Stimulated activated CD8-positive, alpha-beta memory T cell treated with anti-CD3 and anti-CD28 coated beads, Interleukin-4, amount 100 ng/mL, for 1 hour (primary cell): ENCODE results near the gene PRH1.

Experiments
- DNase-seq, 2 donors: peaks; one replicate each; pipeline ENCODE4 v3.0.0-alpha.2; 2020; ENCODE audit warnings: low read depth in 2 of 2, low spot score in 1 of 2

The PRH1 gene

DNA sequence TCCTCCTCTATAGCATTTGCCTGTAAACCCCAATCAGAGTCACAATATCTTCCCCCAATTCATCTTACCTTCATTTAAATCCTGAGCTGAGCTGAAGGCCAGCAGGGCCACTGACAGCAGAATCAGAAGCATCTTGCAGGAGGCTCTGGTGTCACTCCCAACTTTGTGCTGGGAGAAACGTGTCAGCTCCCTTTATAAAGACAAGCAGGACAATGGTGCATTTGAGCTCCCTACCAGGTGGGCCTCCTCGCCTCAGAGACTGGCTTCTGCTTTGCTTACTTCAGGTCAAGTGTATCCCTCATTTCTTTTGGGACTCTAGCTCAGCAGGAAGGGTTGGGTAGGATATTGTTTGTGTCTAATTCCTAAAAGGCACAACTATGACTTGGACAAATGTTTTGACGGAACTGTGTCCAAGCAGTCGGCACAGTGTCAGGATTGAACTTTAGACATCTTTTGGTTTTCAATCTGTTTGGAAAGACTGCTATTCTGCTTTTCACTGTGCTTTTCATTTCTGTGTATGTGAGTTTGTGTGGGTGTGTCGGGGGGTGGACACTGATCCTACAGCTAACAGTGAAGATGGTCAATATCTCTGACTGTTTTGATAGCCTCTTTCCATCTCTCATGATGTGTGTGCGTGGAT lies at the start of gene PRH1:
Gene PRH1 (minus strand): TSS at position 170 of the 640 bp plus-strand sequence. CDS start 38 bp downstream, at position 132.
- DNase-seq = no peak

DNA sequence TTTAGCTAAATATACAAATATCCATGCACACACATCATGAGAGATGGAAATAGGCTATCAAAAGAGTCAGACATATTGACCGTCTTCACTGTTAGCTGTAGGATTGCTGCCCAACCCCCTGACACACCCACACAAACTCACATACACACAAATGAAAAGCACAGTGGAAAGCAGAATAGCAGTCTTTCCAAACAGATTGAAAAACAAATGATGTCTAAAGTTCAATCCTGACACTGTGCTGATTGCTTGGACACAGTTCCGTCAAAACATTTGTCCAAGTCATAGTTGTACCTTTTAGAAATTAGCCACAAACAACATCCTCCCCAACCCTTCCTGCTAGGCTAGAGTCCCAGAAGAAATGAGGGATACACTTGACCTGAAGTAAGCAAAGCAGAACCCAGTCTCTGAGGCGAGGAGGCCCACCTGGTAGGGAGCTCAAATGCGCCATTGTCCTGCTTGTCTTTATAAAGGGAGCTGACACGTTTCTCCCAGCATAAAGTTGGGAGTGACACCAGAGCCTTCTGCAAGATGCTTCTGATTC lies 44.8 kb upstream of the PRH1 start, which contains the start of gene PRH2:
Gene PRH2 (plus strand): TSS at position 491 of the 541 bp plus-strand sequence. CDS start 38 bp downstream, at position 529.
- DNase-seq = no peak

DNA sequence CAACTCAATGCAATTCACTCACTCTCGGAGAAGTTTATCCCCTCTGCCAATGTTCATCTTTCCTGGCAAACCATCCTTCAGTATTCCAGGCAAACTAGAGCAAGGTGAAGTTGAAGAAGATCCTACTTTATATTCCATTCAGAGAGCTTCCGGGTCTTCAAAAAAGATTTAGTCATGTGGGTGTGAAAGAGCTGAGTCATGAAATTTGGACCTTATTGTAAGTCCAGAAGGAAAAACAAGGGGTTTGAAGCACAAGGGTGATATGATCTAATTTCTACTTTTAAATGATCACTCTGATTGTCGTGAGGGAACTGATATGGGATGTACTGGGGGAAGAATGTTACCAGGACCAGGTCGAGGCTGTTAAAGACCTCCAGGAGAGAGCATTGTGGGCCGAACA lies 42.2 kb upstream of the PRH1 start:
- DNase-seq = no peak

DNA sequence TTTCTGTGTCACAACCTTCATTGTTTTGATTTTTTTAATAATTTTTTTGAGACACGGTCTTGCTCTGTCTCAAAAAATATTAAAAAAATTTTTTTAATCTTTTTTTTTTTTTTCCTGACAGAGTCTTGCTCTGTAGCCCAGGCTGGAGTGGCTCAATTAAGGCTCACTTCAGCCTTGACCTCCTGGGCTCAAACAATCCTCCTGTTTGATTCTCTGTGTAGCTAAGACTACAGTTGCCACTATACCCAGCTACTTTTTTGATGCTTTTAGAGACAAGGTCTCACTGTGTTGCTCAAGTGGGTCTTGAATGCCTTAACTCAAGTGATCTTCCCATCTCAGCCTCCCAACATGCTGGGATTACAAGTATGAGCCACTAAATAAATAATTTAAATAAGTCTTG lies 35.8 kb upstream of the PRH1 start:
- no peak for DNase-seq

DNA sequence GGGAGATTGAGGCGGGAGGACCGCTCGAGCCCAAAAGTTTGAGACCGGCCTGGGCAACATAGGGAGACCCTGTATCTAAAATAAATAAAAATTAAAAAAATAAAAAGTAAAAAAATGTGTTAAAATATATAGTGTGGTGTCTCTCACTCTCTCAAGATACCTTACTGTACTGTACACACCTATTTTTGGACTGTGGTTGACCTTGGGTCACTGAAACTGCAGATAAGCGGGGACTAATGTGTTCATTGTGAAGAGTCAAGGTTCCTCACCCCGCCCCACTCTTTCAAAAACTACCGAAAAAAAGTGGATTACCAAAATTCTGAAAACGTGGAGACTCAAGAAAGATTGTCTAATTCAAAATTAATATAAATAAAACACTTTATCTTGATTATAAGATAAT lies 26.3 kb upstream of the PRH1 start:
- no peak for DNase-seq

DNA sequence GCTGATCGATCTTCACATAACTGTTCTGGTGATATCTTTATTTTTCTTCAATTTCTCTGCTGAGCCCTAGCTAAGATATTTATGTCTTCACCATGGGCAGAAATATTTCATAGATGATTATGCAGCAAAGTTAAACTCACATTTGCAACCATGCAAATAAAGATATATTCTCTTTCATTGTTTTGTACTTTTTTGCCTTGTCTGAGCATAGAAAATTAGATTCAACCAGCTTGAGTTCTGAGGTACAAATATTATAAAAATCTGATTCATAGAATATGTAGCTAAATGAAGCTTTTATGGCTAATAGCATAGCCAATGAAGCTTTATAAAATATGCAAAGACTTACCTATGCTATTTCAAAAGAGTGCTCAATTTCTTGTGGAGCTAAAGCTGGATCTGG lies 25.4 kb upstream of the PRH1 start, which contains the start of gene TAS2R13:
Gene TAS2R13 (minus strand): TSS at position 101 of the 400 bp plus-strand sequence. CDS start 264 bp downstream, outside the sequence.
- DNase-seq = no peak

DNA sequence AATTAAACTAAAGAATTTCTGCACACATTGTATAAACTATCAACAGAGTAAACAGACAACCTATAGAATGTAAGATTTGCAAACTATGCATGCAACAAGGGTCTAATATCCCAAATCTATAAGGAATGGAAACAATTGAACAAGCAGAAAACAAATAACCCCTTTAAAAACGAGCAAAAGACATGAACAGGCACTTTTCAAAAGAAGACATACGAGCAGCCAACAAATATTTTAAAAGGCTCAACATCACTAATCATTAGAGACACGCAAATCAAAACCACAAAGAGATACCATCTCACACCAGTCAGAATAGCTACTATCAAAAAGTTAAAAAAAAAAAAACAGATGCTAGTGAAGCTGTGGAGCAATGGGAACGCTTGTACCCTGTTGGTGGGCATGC lies 20.6 kb upstream of the PRH1 start:
- no peak for DNase-seq

DNA sequence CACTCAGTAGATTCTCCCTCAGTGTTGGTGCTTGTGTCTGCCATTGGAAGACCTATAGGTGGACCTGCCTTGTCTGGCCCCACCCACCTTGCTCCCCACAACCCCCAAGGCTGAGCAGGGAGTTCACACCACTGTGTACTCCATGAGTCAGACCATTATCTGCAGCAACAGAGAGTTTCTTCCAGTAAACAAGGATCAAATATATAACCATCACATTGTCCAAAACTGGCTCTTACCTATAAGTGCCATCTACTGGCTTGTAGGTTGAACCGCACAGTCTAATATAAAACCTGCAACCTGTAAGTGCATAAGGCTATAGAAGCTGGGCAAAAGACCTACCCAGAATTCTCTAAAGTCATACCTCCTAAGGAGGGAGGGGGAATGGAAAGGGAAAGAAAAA lies 17.4 kb upstream of the PRH1 start:
- no peak for DNase-seq

DNA sequence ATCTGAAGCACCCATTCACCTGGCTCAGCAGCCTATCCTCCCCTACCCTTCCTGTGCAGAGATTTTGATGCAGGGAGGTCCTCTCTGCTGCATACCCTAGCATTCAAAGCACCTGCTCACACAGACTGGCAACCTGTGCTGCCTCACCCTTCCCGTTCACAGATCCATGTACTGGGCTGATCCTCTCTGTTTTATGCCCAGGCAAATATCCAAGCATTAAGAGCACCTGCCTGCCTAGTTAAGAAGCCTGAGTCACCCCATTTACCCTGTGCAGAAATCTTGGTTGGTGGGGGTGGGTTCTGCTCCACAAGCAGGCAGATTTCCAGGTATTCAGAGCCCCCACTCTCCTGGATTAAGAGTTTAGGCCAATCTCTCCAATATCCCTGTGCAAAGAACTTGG lies 16.9 kb upstream of the PRH1 start:
- no peak for DNase-seq

DNA sequence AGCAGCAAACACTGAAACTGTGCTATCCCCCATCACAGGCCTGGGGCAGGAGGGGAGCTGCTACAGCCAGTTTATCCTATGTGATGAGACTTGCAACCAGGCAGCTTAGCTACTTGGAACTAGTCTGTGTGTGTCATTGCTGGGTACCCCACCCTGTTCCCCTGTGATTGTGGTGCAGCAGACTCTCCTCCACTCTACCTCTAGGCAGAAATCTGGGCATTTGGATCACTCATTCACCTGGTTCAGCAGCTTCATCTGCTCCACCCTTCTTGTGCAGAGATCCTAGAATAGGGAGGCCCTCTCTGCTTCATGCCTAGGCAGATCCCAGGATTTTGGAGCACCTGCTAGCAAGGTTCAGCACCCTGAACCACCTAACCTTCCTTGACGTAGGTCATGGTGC lies 16.5 kb upstream of the PRH1 start:
- DNase-seq = no peak

DNA sequence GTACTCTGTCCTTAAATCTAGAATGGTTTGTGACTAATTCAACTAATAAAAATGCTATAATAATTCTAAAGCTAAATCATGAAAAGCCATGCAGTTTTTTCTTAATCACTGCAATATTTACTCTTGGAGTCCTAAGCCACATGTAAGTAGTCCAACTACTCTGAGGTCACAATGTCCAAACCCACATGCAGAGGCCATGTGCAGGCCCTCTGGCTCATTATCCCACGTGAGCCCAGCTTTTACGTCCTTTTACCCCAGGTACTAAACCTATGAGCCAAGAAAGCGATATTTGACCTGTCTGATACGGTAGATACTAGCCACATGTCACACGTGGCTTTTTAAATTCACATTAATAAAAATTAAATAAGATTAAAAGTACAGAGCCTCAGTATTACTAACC lies 12.8 kb upstream of the PRH1 start:
- no peak for DNase-seq

DNA sequence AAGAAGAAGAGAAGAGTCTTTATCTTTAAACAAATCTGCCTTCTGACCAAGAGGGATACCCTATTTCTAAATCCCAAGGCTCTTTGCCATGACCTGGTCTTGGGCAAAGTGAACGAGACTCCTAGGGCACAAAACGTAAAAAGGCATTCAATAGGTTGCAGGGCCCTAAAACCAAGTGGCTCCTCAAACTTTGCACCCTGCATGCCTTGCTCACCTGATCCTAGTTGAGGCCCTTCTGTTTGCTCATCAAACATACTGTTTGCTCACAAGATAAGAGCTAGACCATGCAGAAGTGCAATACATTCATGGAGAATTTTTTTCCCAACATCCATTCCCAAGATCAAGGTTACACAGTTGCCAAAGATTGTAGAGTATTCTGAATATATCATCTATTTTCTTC lies 7.9 kb upstream of the PRH1 start:
- DNase-seq = no peak

DNA sequence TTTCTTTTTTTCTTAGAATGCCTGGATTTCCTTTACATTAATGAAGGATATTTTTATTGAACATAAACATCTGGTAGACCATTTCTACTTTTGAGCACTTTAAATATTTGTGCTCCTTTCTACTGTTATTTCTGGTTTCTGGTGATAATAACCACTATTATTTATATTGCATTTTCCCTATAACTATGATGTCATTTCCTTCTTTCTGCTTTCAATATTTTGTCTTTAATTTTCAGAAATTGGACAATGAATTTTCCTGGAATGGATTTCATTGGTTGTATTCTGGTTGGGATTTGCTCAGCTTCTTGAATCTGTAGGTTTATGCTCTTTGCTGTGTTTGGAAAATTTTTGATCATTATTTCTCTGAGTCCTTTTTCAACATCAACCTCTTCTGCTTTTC lies 5.2 kb upstream of the PRH1 start:
- DNase-seq = no peak

DNA sequence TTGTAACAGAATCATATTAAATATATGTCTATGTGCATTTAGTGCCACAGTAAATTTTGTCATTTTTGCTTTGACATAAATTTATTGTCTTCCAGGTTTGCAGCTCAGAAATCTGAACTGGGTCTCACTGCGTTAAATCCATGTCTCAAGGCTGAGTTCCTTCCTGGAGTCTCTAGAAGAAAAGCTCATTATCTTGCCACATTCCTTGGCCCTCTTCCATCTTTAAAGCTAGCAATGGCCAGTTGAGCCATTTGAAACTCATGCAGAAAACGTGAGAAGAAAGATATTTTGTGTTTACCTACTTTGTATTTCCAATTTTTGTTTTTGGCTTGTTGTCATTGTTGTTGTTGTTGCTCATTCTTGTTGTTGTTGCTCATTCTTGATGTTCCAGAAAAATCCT lies 10.7 kb downstream of the PRH1 start:
- no peak for DNase-seq

DNA sequence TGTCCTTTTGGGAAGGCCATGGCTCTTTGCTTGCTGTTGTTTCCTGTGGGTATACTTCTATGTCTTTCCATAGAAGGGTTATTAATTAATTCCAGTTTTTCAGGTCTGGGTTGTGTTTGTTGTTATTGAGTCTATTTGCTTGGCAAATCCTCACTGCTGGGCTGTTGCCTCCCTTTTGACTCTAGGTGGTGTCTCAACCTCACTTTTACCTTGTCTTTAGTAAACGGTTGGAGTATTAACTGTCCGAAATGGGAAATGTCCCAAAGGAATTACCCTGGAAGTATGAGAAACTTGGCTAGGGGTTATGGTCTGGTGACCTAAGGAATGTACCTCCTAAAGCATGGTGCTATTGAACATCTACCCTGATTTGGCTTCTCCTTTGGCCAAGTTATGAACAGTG lies 16.7 kb downstream of the PRH1 start:
- DNase-seq = no peak

DNA sequence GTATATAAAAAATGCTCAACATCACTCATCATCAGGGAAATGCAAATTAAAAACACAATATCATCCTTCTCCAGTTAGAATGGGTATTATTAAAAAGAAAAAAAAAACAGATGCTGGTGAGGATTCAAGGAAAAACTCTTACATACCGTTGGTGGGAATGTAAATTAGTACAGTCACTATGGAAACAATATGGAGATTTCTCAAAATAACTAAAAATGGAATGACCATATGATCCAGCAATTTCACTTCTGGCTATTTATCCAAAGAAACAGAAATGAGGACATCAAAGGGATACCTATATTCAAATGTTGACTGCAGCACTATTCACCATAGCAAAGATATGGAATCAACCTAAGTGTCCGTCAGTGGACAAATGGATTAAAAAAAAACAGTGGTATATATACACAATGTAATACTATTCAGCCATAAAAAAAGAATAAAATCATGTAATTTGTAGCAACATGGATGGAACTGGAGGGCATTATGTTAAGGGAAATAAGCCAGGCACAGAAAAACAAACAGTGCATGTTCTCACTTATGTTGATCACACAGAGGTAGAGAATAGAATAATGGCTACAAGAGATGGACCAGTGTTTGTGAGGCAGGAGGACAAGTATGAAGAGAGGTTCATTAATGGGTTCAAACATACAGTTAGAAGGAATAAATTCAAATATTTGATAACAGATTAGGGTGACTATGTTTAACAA lies 20.4 kb downstream of the PRH1 start:
- DNase-seq = no peak

DNA sequence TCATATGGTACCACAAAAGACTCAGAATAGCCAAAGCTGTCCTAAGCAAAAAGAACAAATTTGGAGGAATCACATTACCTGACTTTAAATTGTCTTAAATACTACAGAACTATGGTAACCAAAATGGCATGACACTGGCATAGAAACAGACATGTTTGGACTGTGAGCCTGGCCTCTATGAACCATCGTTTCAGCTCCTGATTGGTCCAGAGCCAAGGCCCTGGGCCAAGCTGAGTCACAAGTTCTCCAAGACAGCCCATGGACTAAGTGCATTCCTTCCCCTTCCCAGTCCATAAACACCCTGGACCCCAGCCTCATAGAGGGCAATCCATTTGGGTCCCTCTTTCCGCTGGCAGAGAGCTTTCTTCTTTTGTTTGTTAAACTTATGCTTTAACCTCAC lies 22.7 kb downstream of the PRH1 start:
- DNase-seq = no peak

DNA sequence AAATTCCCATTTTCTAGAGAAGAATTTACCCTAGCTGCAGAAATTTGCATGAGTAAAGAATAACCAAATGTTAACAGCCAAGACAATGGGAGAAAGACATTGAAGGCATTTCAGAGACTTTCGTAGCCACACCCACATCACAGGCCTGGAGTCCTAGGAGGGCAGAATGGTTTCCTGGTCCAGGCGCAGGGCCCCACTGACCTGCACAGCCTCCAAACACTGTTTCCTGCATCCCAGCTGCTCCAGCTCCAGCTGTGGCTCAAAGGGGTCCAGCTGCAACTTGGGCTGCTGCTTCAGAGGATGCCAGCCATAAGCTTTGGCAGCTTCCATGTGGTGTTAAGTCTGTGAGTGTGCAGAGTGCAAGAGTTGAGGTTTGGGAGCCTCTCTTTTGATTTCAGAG lies 28.2 kb downstream of the PRH1 start:
- DNase-seq = no peak

DNA sequence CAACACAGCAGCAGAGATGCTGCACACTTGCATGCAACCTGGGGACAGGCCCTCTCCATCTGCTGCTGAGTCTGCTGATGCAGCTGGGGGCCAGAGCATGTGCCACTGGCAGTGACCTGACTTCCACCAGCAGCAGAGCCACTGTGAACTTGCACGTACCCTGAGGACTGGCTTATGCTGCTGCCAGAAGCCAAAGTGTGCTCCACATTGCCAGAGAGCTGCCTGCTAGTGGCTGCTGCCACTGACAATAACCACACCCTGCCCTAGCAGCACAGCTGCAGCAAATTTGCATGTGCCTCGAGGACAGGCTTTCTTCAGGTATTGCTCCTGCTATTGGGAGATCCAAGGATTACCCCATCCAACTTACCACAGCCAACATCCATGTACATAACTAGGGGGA lies 30.3 kb downstream of the PRH1 start:
- no peak for DNase-seq

DNA sequence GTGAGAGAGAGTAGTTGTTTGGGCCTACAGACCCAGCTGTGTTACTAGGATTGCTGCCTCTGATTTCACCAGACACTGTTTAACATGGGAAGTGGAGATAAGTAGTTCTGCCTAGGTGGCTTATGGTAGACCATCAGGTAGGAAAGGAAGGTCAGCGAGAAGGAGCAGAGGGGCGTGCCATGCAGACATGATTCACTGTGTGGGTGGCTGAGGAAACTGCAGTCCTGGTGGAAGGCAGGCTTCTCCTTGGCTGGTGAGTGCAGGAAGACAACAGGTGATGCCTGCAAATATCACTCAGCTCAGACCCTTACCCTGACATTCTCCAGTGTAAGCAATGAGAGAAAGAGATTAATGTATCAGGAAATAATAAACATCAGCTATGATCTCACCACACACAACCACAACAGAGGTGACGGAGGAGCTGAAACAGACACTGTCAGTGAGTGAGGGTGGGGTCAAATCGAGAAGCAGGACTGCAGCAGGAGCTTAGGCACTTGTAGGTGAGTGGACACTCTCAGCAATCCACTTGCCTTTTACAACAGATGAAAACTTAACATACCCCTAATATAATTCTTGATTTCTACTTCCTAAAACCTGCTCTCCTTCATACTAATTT lies 32.7 kb downstream of the PRH1 start:
- DNase-seq = no peak

DNA sequence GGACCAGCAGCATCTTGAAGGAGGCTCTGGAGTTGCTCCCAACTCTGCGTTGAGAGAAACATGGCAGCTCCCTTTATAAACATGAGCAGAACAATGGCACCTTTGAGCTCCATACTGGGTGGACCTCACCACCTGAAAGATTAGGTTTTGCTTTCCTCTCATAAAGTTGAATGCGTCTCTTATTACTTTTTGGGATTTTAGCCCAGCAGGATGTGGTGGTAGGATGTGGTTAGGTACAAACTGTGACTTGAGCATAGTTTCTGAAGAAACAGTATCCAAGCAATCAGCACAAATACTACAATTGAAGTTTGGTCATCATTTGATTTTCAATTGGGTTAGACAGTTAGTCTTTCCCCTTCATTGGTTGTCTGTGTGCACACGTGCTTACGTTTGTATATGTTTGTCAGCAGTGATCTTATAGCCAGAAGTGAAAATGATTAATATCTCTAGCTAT lies 34.6 kb downstream of the PRH1 start, which contains the start of gene PRR4:
Gene PRR4 (minus strand): TSS at position 51 of the 454 bp plus-strand sequence. CDS start 38 bp downstream, at position 13.
- no peak for DNase-seq

DNA sequence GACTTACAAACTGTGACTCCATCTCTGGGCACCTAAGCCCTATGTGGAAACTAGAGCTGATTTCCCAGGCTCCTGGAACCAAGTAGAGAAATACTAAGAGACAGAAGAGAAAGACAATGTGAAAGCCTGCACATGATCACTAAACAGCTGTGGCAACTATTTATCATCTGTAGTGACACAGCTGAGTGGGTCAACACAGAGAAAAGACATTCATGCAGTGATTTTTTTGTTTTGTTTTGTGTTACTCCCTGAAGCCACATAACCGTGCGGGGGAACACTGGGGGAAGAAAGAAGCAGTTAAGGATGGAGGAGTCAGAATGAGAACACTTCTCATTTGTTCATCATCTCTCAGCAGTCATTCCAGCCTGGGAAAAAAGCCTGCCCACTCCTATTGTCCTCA lies 36.3 kb downstream of the PRH1 start:
- no peak for DNase-seq
